ENCODE data around the gene DPEP3.
"Not testable (repeated sequence)": the region's sequence is repeated elsewhere in the genome, so short reads cannot be mapped to it uniquely, and the experiment has no call there.

DPEP3 gene, protein sequence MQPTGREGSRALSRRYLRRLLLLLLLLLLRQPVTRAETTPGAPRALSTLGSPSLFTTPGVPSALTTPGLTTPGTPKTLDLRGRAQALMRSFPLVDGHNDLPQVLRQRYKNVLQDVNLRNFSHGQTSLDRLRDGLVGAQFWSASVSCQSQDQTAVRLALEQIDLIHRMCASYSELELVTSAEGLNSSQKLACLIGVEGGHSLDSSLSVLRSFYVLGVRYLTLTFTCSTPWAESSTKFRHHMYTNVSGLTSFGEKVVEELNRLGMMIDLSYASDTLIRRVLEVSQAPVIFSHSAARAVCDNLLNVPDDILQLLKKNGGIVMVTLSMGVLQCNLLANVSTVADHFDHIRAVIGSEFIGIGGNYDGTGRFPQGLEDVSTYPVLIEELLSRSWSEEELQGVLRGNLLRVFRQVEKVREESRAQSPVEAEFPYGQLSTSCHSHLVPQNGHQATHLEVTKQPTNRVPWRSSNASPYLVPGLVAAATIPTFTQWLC

DNA sequence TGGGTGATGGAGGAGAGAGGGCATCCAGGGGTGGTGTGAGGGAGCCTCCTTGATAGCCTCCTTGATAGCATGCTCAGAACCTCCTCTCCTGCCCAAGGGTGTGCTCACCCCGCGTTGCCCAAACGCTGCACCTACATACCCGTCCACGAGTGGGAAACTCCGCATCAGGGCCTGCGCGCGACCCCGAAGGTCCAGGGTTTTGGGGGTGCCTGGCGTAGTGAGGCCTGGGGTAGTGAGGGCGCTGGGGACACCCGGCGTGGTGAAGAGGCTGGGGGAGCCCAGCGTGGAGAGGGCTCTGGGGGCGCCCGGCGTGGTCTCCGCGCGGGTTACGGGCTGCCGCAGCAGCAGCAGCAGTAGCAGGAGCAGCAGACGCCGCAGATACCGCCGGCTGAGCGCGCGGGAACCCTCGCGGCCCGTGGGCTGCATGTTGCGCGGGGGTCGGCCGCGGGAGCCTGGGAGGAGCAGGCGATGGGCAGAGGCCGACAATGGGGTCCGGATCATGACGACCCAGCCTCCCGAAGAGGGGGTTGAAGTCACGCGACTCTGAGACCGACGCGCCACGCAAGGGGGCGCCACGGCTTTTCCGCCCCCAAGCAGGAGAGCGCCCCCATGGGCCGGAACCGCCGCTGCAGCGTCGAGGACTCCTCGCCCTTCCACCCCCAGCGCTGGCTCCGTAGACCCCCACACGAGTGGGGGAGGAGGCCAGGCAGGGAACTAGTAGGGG lies at the start of gene DPEP3:
DPEP3 (minus strand) TSS at position 545 of the 724 bp plus-strand sequence; CDS start at position 426, 119 bp downstream.
- DNase-seq (ENCODE audit: low read depth in 3 of 3, low spot score in 1 of 3): no peak

DNA sequence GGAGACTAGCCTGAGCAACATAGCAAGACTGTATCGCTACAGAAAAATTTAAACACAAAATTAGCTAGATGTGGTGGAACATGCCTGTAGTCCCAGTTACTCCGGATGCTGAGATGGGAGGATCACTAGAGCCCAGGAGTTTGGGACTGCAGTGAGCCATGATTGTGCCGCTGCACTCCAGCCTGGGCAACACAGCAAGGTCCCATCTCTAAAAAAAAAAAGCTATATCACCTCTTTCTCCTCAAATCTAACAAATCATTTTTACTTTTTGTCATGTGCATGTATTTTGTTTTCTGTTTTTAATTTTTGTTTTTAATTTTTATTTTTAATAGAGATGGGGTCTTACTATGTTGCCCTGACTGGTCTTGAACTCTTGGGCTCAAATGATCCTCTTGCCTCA lies 48.7 kb upstream of the DPEP3 start:
- no peak for DNase-seq (ENCODE audit: low read depth in 3 of 3, low spot score in 1 of 3)

- DNase-seq (ENCODE audit: low read depth in 3 of 3, low spot score in 1 of 3): peak; percentile 75 to 94 (median 89)
These were observed 42.6 kb upstream of the DPEP3 start, which contains the start of the genes DDX28 and DUS2 for GRCh38 chr16:68022728-68023537. DDX28 (minus strand) TSS chr16:68023232; CDS start chr16:68023202, 30 bp downstream. DUS2 (plus strand) TSS chr16:68023284; CDS start chr16:68038024, 14,740 bp downstream.

DNA sequence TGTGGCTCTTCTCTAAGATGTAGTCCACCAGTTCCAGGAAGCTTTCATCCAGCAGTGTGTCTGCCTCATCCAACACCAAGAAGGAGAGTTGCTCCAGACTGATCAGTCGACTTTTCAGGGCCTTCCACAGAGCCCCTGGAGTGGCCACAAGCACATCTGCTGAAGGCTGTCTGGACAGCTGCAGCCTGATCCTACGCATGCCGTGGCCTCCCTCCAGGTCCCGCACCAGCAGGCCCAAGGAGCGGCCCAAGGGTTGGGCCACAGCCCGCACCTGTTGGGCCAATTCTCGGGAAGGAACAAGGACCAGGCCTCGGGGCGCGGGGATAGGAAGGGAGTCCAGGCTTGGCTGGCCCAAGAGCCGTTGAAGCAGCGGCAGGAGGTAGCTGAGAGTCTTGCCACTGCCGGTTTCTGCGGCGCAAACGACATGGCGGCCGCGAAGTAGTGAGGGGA lies 42.0 kb upstream of the DPEP3 start:
- no peak for DNase-seq (ENCODE audit: low read depth in 3 of 3, low spot score in 1 of 3)

DNA sequence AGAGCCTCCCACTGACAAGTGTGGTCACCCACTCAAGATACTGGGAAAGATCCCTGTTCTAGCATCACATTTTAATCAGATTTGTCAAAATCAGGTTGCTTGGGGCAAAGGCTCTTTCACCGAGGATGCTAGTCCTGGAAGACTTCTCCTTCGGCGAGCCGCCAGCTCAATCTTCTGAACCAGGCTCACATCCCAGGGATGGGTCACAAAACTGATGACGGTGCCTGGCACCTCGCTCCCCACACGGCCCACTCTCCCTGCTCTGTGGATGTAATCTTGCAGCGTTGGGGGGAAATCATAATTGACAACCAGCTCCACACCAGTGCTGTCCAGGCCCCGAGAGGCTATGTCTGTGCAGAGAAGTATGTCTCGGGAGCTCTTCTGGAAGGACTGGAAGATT lies 41.2 kb upstream of the DPEP3 start:
- DNase-seq (ENCODE audit: low read depth in 3 of 3, low spot score in 1 of 3): no peak

DNA sequence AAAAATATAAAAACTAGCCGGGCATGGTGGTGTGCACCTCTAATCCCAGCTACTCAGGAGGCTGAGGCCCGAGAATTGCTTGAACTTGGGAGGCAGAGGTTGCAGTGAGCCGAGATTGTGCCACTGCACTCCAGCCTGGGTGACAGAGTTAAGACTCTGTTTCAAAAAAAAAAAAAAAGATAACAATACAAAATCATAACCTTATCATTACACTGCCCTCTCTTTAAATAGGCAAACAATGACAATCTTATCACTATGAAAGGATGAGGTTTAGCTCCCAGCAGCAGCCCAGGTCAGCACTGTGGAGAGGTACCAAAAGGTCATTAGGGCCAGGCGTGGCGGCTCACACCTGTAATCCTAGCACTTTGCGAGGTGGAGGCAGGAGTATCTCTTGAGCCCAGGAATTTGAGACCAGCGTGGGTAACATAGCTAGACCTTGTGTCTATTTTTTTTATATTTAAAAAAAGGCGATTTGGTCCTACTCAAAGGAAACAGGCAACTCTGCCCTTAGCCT lies 38.9 kb upstream of the DPEP3 start:
- no peak for DNase-seq (ENCODE audit: low read depth in 3 of 3, low spot score in 1 of 3)

DNA sequence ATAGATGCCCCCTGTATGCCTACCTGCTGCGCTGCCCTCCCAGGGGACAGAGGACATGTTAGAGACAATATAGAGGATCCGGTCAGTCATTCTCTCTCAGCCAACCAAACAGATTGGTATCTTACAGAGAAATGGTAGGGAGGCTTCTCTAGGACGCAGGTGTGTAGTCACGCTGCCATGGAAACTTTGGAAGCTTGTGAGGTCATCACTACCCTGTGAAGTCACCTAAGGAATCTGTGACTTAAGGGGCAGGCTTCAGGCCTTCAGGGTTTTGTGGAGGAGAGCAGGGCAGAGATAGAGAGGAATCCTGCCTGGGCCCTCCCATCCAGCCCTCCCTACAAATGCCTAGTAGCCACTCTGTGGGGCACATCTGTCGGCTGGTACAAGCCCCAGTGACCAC lies 35.4 kb upstream of the DPEP3 start, which contains the start of gene DPEP2NB:
DPEP2NB (minus strand) TSS at position 231 of the 400 bp plus-strand sequence; CDS start at position 90, 141 bp downstream.
- no peak for DNase-seq (ENCODE audit: low read depth in 3 of 3, low spot score in 1 of 3)

DNA sequence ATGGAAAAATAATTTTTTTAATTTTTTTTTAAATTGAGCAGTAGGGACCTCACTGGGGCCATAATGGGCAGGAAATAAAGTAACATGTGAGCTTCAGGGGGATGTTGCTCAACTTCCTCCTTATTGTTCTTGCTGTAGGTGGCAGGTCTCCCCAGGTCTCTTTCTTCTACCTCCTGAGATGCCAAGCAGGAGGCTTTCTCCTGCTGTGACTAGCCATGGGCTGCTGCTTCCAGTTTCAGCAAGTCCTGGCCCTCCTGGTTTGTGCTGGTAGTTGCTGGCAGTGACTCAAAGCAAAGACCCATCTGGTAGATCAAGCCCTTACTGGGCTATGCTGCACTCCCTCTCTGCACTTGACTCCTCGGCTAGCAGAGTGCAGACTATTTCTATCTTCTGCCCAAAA lies 33.1 kb upstream of the DPEP3 start:
- no peak for DNase-seq (ENCODE audit: low read depth in 3 of 3, low spot score in 1 of 3)

DNA sequence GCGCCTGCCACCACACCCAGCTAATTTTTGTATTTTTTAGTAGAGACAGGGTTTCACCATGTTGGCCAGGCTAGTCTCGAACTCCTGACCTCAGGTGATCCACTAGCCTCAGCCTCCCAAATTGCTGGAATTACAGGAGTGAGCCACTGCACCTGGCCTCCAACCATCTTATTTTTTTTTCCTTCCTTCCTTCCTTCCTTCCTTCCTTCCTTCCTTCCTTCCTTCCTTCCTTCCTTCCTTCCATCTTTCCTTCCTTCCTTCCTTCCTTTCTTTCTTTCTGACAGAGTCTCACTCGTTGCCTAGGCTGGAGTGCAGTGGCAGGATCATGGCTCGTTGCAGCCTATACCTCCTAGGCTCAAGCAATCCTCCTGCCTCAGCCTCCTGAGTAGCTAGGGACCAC lies 29.6 kb upstream of the DPEP3 start:
- DNase-seq (ENCODE audit: low read depth in 3 of 3, low spot score in 1 of 3): not testable (repeated sequence)

DNA sequence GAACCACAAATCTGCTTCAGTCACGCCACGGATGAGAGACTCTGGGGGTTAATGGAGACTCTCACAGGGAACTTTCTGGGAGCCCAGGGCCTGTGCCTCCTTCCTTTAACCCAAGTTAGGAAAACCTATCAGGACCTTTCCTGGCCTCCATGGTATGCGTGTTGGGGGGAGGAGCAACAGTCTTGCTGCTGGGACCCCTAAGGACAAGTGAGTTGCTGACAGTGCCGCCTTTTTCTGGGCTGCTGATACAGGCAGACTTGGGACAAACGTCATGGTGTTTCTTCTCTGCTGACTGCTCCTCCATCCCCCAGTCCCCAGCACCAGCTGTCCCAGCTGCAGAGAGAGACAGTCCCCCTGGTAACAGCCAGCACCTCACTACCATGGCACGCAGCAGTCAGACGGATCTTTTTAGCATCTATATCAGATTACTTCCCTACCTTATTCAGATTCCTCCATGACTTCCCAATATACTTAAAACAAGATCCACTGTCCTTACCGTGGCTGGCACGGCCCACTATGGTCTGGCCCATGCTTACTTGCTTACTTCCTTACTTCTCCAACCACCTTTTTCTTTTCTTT lies 28.9 kb upstream of the DPEP3 start:
- DNase-seq (ENCODE audit: low read depth in 3 of 3, low spot score in 1 of 3): no peak

GRCh38 chr16:68005786-68006286 lies 25.5 kb upstream of the DPEP3 start:
- DNase-seq (ENCODE audit: low read depth in 3 of 3, low spot score in 1 of 3): peak in 2 of 3 donors; percentile 32 to 36

- no peak for DNase-seq (ENCODE audit: low read depth in 3 of 3, low spot score in 1 of 3)
These were observed 24.9 kb upstream of the DPEP3 start for GRCh38 chr16:68005211-68005610.

DNA sequence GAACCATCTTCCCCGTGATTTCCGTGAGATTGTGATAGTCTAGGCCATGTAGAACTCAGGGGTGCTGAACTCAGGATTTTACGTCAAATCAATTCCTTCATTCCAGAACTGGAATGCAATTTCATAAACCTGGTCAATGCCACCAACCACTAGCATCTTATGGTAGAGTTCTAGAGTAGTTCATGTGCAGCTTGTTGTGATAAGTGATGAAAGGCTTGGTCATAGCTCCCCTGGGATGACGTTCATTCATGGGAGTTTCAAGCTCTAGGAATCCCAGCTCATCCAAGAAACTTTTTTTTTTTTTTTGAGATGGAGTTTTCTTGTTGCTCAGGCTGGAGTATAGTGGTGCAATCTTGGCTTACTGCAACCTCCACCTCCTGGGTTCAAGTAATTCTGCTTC lies 22.7 kb upstream of the DPEP3 start:
- DNase-seq (ENCODE audit: low read depth in 3 of 3, low spot score in 1 of 3): no peak

DNA sequence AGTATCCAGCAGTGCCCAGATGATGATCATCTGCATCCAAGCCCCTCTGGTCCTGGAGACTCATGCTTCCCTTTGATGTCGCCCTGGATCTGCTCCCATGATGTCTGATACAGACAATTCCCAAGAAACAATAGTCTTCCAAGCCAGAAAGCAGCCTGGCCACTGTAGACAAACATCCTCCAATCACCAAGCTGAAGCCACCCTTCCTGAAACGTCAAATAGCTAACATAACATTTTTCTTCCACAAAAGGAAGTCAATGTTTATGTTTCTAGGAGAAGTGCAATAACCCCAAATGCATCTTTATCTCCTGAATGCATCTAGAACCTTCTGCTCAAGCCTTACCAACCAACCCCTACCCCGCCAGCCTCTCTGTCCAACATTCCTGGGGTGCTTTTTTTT lies 20.2 kb upstream of the DPEP3 start:
- no peak for DNase-seq (ENCODE audit: low read depth in 3 of 3, low spot score in 1 of 3)

DNA sequence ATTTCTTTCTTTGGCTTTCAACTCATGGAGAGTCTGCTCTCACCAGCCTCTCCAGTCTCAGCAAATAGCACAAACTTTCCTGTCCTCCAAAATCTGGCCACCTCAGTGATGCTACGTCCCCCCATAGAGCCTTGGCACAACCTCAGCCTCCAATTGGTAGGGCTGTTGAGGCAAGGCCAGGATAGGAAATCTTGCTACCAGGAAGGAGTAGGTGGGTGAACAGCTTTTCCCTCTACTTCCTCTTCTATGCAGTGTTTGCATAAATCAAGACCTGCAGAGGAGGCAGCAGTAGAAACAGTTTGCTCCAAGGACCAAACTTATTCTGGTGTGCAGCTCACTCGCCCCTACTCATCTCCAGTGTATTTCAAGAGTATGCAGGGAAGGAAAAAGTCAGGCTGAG lies 19.7 kb upstream of the DPEP3 start:
- DNase-seq (ENCODE audit: low read depth in 3 of 3, low spot score in 1 of 3): no peak

DNA sequence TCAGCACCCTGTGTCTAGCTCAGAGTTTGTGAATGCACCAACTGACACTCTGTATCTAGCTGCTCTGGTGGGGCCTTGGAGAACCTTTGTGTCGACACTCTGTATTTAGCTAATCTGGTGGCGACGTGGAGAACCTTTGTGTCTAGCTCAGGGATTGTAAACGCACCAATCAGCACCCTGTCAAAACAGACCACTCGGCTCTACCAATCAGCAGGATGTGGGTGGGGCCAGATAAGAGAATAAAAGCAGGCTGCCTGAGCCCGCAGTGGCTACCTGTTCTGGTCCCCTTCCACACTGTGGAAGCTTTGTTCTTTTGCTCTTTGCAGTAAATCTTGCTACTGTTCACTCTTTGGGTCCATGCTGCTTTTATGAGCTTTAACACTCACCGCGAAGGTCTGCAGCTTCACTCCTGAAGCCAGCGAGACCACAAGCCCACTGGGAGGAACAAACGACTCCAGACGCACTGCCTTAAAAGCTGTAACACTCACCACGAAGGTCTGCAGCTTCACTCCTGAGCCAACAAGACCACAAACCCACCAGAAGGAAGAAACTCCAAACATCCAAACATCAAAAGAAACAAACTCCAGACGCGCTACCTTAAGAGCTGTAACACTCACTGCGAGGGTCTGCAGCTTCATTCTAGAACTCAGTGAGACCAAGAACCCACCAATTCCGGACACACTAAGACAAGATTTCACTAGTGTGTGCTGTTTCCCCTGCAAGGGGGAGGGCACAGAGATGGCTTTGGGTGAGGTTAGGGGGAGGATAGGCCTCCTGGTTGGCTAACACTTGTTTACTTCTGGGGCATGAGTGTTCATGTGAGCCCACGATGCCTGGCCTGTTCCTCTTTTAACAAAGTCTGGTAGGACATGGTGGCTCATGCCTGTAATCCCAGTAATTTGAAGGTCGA lies 18.7 kb upstream of the DPEP3 start, which contains the start of gene DPEP2:
DPEP2 (minus strand) TSS at position 706 of the 910 bp plus-strand sequence. CDS start 6,272 bp downstream, outside the sequence.
- not testable (repeated sequence) for DNase-seq (ENCODE audit: low read depth in 3 of 3, low spot score in 1 of 3)

DNA sequence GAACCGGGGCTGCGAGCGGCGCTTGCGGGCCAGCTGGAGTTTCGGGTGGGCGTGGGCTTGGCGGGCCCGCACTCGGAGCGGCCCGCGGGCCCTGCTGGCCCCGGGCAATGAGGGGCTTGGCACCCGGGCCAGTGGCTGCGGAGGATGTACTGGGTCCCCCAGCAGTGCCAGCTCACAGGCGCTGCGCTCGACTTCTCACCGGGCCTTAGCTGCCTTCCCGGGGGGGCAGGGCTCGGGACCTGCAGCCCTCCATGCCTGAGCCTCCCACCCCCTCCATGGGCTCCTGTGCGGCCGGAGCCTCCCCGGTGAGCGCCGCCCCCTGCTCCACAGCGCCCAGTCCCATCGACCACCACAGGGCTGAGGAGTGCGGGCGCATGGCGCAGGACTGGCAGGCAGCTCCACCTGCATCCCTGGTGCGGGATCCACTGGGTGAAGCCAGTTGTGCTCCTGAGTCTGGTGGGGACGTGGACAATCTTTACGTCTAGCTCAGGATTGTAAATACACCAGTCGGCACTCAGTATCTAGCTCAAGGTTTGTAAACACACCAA lies 18.0 kb upstream of the DPEP3 start:
- not testable (repeated sequence) for DNase-seq (ENCODE audit: low read depth in 3 of 3, low spot score in 1 of 3)

DNA sequence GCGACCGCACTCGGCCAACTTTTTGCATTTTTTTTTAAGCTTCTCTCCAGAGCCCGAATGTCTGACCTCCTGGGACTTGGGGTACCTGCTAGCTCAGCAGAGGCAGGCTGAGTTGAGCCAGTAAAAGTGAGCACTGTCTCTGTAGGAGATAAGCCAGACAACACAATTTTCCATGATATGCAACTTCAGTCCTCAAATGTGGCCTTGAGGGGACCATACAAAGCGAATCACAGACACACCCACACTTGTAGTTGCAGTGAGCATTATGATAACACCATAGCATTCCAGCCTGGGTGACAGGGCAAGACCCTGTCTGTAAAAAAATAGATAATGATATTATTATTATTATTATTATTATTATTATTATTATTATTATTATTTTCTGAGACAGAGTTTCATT lies 16.4 kb upstream of the DPEP3 start:
- DNase-seq (ENCODE audit: low read depth in 3 of 3, low spot score in 1 of 3): no peak

DNA sequence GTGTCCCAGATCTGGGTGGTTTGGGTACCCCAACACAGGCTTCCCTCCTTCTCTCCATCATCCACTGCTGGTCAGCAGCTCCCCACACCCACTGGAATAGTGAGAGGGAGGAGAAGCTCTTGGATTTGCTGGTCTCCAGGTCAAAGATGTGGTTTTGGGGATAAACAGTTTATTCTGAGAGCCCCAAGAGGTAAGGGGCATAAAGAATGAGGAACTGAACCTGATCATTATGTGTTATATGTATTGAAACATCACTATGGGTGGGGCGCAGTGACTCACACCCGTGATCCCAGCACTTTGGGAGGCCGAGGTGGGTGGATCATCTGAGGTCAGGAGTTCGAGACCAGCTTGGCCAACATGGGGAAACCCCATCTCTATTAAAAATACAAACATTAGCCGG lies 15.1 kb upstream of the DPEP3 start:
- no peak for DNase-seq (ENCODE audit: low read depth in 3 of 3, low spot score in 1 of 3)
